HG03378 (cell line): Measurements from ENCODE around the gene C3orf85.
"Not testable (repeated sequence)": the region's sequence is repeated elsewhere in the genome, so short reads cannot be mapped to it uniquely, and the experiment has no call there.

Experiments
- ATAC-seq: cut with Tn5 transposase; IDR thresholded peaks from one replicate; pipeline ENCODE4 v1.9.1; 2021; ENCODE audit warnings: mild to moderate bottlenecking, moderate library complexity; ENCODE audit not compliant: unreplicated experiment

Gene C3orf85, protein sequence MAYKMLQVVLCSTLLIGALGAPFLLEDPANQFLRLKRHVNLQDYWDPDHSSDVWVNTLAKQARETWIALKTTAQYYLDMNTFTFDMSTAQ

DNA sequence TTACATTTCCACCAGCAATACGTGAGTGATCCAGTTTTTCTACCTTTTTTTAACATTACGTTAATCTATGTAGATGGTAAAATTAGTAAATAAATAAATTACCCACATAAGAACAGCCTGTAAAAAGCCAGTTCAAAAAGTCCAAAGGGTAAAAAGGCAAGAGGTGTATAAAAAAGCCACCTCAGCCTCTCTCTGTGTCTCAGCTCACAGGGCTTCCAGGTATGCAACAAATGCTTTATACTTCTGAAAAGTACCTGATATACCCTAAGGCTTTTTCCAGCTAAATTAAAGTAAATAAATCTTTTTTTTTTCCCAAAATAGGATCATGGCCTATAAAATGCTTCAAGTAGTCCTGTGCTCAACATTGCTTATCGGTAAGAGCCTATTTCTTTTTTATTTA, at the start of gene C3orf85:
Gene C3orf85 (plus strand): TSS at position 197 of the 400 bp plus-strand sequence. CDS start 129 bp downstream, at position 326.
- ATAC-seq, result no peak

DNA sequence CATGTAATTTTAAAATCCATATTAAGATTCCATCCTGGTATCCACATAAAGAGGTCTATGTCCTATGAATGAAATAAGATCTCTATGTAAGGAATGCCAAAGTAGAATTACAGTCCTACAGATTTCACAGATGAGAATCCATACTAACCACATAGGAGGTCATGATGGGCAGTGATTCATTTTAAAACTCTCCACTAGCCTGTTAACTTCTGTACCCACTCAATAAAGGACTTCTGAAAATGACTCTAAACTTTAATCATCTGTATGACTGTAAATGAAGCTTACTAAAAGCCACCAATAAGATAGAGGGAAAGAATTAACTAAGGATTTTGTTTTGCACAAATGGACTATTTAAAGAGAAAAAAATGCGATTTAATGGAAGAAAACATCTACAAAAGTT, 47.3 kb upstream of the C3orf85 start:
- no peak for ATAC-seq

DNA sequence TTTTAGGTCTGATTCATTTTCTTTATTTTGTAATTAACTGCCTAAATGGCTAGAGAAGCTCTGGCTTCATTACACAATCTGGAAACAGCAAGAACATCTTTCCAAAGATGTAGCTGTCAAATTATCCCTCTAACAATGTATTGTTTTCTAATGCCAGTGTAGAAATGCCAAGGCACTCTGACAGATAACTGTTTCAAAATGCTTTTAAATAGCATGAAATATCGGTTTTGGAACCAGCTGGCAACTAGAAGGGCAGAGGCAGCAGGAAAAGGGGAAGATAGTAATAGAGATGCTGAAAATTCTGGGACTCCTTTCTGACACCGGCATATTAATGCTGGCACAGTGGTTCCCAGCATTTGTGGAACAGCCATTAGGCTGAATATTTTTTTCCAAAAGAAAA, 44.7 kb upstream of the C3orf85 start:
- ATAC-seq, result no peak

DNA sequence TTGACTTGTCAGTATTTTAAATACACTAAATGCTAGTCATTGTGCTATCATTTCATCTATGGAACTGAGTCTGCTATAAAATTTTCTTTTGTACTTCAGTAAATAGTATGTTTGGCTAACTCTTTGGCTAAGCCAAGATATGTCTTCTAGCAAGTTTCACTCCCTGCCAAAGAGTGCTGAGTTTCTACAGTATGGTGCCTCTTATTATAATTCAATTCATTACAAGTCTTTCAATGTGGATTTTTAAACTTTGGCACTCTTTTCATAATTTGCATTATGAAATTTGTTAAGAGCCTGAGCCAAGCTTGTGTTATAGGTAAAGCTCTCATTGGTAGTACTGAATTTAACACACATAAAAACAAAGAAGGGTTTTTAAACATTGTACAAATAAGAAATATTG, 43.0 kb upstream of the C3orf85 start:
- ATAC-seq, result no peak

DNA sequence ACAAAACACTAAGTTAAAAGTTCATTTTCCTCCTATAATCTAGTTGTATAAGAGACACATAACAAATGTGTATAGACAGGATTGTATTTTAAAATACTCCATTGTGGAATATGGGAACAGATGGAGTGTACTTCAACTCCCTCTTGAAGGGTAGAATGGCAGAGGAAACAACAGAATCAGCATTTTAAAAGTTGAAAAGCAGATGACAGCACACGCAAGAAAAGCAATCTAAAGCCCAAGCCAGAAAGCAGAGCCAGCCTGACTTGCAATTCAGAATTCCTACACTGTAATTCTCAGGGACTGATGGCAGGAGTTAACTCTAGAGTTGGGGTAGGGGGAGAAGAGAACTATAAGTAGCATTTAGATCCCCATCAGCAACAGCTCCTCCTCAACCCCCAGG, 41.4 kb upstream of the C3orf85 start:
- no peak for ATAC-seq

DNA sequence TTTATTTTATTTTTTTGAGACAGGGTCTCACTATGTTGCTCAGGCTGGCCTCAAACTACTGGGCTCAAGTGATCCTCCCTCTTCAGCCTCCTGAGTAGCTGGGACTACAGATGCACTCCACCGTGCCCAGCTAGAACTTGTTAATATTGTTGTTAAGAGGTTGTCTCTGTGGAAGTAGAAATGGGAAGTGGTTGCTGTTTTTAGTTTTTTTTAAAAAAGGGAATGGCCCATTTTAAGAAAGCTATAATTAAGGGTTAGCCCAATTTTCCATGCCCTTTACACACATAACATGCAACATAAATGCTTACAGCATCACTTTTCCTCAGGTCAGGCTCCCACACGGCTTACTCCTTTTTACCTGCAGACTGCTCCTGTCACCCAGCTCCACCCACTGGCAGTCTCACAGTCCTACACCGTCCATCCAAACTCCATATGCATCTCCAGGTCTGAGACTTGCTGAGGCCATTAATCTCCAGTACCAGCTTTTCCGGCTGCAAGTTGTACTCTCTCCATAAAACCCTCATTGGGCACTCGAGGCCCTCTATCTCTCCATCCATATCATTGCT, 38.4 kb upstream of the C3orf85 start:
- ATAC-seq, result no peak

DNA sequence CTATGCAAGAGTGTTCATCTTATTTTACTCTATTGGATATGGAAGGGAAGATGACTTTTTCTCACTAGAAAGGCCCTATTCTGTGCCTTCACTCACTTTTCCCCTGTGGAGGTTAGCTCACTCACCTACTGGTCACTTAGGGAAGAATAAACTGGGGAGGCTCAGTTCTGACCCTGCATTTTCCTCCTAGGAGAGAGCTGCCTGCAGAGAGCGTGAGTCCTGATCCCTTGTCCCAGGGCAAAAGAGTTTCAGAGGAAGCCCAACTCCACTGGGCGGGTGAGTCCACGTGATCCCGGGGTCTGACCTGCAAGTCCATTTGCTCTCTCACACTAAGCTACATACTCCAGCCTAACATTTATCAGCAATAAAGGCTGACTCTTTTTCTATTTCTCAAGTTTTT, 26.9 kb upstream of the C3orf85 start:
- ATAC-seq, result no peak

DNA sequence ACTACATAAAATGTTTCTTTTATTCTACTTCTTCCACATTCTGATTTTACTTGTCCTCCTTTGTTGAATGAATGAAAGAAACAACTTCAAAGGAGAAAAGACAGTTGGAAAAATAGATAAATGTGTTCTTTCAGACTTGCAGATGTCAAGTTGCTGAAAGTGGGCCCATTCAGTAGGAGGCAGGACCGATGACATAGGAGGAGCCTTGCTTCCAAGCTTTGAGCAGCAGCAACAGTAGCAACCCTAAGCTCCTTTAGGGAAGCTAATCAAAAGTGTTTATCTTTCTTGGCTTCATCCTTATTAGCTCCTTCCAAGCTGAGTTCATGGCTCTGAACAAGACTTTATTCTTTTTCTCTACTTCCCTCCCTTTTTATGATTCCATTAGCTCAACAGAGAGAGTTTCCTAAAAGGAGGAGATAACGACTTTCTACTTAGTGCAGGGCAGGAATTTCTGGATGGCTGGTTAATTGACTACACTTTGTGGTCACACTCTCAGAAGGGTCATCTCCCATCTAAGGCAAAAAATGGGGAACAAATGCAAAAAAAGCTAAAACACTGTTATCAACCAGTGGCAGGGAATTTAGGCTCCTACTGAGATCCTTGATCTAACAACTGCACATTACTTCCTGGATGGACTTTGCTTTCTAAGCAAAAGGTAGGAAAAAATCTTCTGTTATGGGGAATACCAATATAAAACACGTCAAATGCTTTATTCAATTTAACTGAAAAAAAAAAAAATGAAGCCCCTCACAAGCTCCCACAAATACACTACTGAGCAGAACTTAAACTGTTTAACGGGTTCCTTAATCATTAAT, 23.4 kb upstream of the C3orf85 start:
- no peak for ATAC-seq

DNA sequence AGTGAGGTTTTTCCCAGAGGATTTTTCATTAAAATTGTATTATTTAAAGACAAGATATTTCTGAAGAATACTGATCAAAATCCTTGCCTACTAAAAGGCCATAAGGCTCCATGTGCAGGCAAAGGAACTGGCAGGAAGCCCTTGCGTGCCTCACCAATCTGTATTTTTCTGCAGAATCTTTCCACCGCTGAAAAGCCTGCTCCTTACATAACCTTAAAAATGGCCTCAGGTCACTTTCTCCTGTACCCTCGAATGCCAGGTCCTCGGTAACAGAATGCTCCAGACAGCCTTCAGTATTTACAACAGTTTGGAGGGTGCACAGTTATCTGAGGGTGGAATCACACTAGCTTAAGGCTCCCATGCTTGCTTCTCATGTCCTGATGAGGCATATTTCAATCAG, 21.8 kb upstream of the C3orf85 start:
- ATAC-seq, result no peak

DNA sequence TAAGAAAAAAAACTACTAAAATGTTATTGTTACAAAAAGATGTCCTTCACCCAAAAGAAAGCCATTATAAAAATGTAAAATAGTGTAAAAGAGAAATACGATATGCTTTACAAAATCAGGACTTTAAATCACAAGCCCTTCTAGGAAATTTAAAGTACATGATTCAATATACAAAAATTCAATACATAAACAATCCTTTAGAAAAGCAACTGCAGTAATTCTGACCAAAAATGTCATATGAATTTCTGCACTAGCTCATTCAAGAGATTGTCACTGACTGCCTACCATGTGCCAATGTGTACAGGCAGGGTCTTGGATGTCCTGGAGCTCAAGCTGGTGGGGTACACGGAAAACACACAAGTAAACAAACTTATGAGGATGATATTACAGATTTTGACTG, 21.1 kb upstream of the C3orf85 start:
- no peak for ATAC-seq

DNA sequence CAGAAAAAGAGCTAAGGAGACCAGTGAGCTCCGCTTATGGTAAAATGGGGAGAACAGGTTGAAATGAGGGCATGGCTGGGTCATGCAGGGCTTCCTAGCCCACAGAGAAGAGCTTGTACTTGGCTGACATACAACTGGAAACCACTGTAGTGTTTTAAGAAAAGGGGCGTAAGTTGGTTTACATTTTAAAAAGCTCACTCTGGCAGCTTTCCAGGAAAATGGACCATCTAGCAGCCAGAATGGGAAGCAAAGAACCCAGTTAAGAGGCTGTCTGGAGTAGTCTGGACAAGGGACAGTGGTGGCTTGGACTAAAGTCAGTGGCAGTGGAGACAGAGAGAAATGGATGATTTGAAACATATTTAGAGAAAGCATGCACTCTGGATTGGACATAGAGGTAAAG, 20.5 kb upstream of the C3orf85 start:
- no peak for ATAC-seq

DNA sequence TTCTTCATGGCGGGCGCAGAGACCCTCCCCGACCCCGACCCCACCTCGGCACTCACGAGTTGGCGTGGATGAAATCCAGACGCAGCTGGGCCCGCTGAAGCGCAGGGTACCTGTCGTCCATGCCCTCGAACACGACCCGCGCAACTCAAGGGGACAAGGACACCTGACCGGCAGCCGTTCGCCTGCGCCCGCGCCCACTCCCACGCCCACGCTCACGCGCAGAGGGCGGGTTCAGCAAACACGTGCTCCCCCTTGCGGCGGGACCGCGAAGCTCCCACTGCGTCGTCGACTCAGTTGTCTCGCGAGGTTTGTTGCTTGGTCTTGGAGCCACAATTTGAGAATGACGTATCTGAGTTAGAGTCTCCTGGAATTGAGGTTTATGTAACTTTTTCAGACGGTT, 18.6 kb upstream of the C3orf85 start, which contains the start of gene MORC1:
Gene MORC1 (minus strand): TSS at position 196 of the 400 bp plus-strand sequence. CDS start 75 bp downstream, at position 121.
- no peak for ATAC-seq

DNA sequence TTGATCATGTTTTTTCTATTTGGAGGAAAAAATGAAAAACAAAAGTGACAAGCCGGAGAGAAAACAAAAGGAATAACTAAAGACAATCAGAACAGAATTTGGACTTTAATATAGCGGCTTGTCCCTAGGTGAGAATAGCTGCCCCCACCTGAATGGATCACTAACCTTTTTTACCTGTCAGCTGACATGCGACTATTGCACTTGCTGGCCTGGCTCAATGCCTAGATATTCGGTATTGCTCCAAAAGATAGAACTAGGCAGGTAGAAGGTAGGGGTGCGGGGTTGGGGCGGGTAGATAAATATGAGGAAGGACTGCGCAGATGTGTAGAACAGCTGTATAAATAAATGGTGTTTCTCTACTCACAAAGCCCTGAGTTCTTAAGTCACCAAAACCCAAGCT, 17.9 kb upstream of the C3orf85 start:
- no peak for ATAC-seq

DNA sequence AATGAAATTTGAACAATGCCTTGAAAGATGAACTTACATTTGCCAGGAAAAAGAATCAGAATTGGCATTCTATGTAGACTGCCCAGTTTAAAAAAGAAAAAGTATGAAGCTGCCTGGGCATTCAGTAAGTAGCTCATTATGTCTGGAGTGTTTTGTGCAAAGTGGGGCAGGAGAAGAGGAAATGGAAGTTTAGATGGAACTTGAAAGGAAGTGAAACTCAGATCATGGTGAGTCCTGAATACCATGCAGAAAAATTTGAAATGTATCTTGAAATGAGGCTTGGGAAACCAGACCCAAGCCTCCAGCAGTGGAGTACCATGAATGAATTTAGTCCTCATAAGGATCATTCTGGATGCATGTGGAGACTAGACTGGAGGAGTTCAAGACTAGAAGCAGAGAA, 13.8 kb upstream of the C3orf85 start:
- no peak for ATAC-seq

DNA sequence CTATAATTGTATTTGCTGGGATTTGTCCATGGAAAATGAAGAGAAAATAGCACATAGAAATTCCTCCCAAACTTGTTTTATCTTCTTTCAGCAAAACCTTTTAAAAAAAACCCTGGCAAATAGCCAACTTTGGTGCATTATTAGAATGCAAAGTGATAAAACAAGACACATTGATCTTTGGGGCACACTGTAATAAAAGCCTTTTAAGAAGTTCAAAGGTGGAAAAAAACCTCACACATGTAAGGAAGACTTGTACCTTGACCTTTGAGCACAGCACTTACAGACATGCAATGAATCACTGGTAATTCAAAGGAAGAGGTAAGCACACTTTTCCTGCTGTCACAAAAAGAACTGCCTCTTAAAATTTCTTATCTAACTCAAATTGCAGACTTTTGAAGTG, 10.6 kb upstream of the C3orf85 start:
- ATAC-seq, result no peak

DNA sequence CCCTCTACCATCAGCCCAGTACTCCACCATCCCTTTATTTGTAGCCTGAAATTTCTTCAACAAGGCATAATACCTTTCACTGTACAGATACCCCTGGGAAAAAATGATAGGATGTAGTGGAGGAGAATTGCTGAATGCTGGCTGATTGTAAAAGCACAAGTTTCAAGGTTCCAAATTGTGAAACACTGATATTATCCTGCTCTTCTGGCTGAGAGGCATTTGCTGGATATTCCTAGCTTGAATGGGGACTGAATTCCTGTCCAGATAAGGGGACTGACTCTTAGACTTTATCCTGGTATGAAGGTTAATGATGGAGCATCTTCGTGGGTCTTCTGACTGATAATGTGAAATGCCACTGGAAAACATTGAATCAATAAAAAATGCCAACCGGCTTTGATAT, 9.0 kb upstream of the C3orf85 start:
- ATAC-seq, result no peak

DNA sequence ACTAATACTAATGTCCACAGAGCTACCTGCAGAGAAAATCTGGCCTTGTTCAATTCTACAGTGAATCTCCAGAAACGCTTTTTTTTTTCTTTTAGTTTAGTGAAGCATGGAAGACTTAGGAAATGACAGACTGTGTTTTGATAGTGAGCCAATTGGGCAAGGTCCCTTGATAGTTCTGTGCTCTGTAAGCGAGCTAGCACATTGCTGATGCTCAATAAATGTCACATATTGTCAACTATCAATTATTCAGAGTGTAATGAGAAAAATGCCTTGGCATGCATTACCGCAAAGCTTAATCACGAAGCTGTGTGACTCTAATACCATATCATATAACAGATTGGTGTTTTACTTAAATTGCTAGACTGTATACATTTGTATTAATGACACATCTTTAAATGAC, 5.2 kb upstream of the C3orf85 start:
- no peak for ATAC-seq

DNA sequence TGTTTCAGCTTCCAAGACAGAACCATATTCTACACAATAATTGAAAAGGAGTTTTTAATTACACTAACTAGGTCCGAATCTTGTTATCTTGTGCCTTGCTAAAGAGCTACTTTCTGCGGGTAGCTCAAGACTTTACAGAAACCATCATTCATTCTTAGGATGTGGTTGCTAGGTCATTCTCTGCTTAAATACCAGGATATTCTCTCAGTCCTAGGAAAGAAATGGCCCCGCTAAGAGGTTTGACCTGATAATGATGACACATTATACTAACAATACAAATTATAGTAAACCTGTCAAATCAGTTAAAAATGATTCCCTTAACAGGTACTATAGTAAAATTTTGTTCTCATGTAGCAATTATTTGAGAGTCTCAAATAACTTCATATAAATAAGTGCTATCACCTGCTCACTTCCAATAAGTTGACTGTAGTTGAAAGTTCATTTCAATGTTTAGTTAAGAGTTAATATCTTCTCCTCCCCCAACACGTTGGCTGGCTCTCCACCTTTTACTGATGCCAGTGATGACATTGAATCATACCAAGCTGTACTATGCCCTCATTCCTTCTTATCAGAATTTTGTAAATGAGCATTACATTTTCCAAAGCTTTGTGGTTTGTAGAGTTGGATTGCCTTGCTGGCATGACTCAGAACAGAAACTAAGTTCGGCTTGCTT, 3.6 kb upstream of the C3orf85 start:
- ATAC-seq, result no peak

DNA sequence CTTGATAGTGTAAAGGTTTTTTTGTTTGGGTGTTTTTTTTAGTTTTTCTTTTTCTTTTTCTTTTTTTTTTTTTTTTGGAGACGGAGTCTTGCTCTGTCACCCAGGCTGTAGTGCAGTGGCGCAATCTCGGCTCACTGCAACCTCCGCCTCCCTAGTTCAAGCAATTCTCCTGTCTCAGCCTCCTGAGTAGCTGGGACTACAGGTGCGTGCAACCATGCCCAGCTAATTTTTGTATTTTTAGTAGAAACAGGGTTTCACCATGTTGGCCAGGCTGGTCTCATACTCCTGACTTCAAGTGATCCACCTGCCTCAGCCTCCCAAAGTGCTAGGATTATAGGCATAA, 3.1 kb upstream of the C3orf85 start:
- ATAC-seq, result not testable (repeated sequence)

DNA sequence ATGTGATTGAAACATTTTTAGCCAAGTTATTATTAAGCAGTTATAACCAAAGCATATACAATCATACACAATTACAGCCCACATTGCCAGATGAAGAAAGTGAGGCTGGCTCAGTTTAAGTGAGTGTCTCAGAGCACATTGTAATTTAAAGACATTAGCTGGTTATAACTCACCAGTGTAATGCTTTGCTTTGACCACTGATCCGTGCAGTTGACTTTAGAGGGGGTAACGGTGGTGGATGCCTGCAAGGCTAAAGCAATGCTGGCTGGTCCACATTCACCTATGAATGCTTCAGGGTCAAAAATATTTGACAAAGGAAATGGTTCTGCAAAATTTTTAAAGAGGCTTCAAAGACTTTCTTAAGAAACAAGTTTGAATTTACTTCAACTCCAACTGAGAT, 1.2 kb downstream of the C3orf85 start:
- ATAC-seq, result no peak

DNA sequence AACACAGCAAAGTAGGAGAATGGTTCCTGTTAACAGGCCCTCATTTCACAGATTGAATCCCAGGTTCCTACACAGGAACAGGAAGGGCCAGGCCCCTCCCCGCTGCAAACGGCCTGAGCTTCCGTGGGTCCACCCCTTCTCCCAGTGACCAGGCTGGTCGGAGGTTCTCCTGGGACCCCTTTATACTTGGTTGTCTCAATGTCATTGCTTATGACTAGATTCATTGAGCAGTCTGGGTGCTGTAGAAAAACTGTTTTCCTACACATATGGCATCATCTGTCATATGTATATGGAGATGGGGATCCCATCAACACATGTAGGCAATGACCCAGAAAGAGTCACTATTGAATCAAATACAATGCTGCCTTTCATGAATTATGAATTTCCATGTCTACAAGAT, 3.8 kb downstream of the C3orf85 start:
- no peak for ATAC-seq

DNA sequence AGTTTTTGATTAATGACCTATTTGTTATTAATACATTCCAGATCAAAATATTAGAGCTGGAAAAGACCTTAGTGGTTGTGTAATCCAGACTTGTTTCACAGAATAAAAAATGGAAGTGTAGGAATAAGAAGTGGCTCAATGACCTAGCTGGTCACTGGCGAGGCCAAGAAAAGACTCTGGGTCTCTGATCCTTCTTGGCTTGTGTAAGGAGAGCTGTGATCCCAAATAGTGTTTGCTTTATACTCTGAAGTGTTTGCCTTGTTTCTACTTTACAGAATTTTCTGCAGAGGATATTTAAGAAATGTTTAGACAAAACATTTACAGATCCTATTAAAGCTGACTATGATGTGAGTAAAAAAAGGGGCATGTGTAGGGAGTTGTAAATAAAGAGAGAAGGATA, 7.1 kb downstream of the C3orf85 start:
- ATAC-seq, result no peak
